Choroid plexus epithelial cell (primary cell): ENCODE data around the gene PIGR.

Experiments
- DNase-seq: peaks from one replicate; pipeline ENCODE4 v3.0.0-alpha.2; 2010; ENCODE audit warnings: low read depth
- H3K4me3 ChIP-seq: 2 replicates; pipeline ENCODE4 v1.5.1; 2011; ENCODE audit warnings: low read depth, mild to moderate bottlenecking, control low read depth, low read length, moderate library complexity
- TF ChIP-seq, protein P1 (sequence below): conservative IDR thresholded peaks from 2 replicates; pipeline ENCODE4 v1.5.1; 2011; ENCODE audit warnings: low read depth, mild to moderate bottlenecking, control low read depth, inconsistent platforms, low read length, moderate library complexity

Gene PIGR

DNA sequence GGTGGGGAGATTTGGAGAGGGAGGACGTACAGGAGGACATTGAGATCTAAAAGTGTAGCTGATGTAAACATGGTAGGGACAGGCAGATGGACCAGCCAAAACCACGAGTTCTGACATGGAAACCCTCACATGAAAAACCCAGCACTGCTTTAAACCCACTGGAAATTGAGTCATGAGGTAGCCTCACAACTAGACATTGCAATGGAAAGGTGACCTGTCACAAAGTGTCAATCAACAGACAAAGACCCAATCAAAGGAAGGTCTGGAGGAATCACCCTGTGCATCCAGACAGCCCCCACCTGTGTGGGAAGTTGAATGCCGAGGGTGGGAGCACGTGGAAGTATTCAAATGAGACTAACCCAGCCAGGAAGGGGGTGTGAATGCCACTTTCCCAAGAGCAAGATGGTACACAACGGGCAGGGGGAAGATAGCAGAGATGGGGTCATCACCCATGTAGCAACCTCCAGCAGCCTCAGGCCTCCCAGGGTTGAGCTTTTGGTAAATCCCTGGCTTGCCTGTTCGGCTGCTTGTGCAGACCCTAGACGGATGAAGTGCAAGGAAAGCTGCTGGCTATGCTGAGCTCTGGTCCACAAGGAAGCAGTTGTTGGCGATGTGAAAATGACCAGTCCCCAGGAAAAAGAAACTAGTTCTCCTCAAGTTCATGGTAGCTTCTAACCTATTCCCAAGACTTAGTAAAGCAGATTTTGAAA, 30.1 kb downstream of the PIGR start:
- no peak overlapping the region for H3K4me3 ChIP-seq
- DNase-seq: no peak
- TF ChIP-seq, protein P1, sequence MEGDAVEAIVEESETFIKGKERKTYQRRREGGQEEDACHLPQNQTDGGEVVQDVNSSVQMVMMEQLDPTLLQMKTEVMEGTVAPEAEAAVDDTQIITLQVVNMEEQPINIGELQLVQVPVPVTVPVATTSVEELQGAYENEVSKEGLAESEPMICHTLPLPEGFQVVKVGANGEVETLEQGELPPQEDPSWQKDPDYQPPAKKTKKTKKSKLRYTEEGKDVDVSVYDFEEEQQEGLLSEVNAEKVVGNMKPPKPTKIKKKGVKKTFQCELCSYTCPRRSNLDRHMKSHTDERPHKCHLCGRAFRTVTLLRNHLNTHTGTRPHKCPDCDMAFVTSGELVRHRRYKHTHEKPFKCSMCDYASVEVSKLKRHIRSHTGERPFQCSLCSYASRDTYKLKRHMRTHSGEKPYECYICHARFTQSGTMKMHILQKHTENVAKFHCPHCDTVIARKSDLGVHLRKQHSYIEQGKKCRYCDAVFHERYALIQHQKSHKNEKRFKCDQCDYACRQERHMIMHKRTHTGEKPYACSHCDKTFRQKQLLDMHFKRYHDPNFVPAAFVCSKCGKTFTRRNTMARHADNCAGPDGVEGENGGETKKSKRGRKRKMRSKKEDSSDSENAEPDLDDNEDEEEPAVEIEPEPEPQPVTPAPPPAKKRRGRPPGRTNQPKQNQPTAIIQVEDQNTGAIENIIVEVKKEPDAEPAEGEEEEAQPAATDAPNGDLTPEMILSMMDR: no peak

GRCh38 chr1:206915030-206915735, 31.1 kb downstream of the PIGR start:
- H3K4me3 ChIP-seq: no peak overlapping the region
- no peak for DNase-seq
- TF ChIP-seq, protein P1: no peak

GRCh38 chr1:206913766-206914537, 32.3 kb downstream of the PIGR start:
- DNase-seq: no peak
- no peak overlapping the region for H3K4me3 ChIP-seq
- TF ChIP-seq, protein P1: no peak

- peak; percentile 90 for DNase-seq
- no peak overlapping the region for H3K4me3 ChIP-seq
- TF ChIP-seq, protein P1: peak; percentile 87
These were observed 33.7 kb downstream of the PIGR start for GRCh38 chr1:206912445-206913095.

GRCh38 chr1:206911064-206911663, 35.1 kb downstream of the PIGR start:
- DNase-seq: peak; percentile 84
- TF ChIP-seq, protein P1: peak; percentile 79
- no peak overlapping the region for H3K4me3 ChIP-seq

- no peak for DNase-seq
- peak overlapping the region; percentile 53 for H3K4me3 ChIP-seq
- TF ChIP-seq, protein P1: no peak
These were observed 36.4 kb downstream of the PIGR start for GRCh38 chr1:206909883-206910318.
